Gastroesophageal sphincter (tissue), 3 donors: ENCODE data around the gene SLC22A25.

Experiments
- CTCF ChIP-seq, 4 experiments: fragments of 200-600 bp in 2 of 4; fragments of 450-650 bp in 2 of 4; sonication (generic) in 1 of 4; IDR thresholded peaks; one replicate each; pipeline ENCODE4 v1.5.1; 2017 to 2019; ENCODE audit warnings: antibody characterized with exemption in 4 of 4, mild to moderate bottlenecking in 2 of 4, moderate library complexity in 2 of 4
- EP300 ChIP-seq: sonication (generic); formaldehyde crosslinking; IDR thresholded peaks from one replicate; pipeline ENCODE4 v1.6.1; 2017; ENCODE audit warnings: antibody characterized with exemption, mild to moderate bottlenecking
- POLR2A ChIP-seq, 2 donors: fragments of 450-650 bp; IDR thresholded peaks; one replicate each; pipeline ENCODE4 v1.6.1; 2017; ENCODE audit warnings: antibody characterized with exemption in 2 of 2, mild to moderate bottlenecking in 2 of 2, moderate library complexity in 1 of 2
- POLR2AphosphoS5 ChIP-seq: sonication (generic); formaldehyde crosslinking; IDR thresholded peaks from one replicate; pipeline ENCODE4 v1.6.1; 2017; ENCODE audit warnings: antibody characterized with exemption

- TF ChIP-seq POLR2A (IDR thresholded peaks at IDR 0.05): no peak
- no peak for TF ChIP-seq CTCF (IDR thresholded peaks at IDR 0.05)
- TF ChIP-seq POLR2AphosphoS5: no peak
- no peak for TF ChIP-seq EP300
Measured at GRCh38 chr11:63237413-63237812, 6.0 kb downstream of the SLC22A25 start.
